ENCODE data around the gene SBF2. TPM values are rescaled to one million over a fixed set of nuclear protein-coding genes. Genes with fewer than 3 reads are reported as not detected.

Gene SBF2
- total and polyA plus RNA-seq, 9 of the 15 experiments (the other 6 are each of a cell fraction or from before 2014, with no cell fraction given) = 0.80 to 9.5 (median 5.0) TPM

DNA sequence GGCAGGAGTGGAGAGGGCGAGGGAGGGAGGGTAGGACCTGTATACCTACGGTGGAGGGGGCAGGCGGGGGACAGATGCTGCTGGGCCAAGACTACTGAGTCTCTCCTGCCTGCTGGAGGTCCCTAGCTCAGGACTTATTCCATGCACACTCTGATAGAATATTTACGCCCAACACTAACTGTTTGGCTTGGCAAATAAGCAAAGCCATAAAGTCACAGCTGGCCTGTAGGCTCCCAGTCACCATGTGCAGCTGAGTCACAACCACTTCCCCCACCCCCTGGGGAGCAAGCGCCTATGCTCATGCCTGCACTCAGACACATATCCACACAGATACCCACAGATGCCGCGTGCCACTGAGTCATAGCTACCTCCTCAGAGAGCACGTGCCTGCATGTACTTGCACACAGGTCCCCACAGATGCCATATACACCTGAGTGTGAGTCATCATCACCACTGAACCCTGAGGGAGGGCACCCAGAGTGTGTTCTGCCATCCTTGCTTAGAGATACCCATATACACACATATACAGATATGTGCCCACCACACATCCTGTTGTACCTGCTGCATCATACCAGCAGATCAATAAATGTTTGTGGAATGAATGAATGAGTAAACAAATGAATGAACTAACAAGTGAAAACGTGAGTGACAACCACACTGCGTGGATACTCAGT is 534.4 kb downstream of the SBF2 start (continued):
- TF ChIP-seq CBX2 (IDR thresholded peaks at IDR 0.05; ENCODE audit: insufficient read depth, low read length, poor library complexity, severe bottlenecking) = no peak
- TF ChIP-seq ZNF707 (CRISPR knock-in tag; conservative IDR thresholded peaks at IDR 0.05) = no peak
- no peak for TF ChIP-seq CHD1 (IDR thresholded peaks at IDR 0.05; ENCODE audit: low read length)
- TF ChIP-seq, protein P1, sequence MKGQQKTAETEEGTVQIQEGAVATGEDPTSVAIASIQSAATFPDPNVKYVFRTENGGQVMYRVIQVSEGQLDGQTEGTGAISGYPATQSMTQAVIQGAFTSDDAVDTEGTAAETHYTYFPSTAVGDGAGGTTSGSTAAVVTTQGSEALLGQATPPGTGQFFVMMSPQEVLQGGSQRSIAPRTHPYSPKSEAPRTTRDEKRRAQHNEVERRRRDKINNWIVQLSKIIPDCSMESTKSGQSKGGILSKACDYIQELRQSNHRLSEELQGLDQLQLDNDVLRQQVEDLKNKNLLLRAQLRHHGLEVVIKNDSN (CRISPR knock-in tag; IDR thresholded peaks at IDR 0.05) = peak; percentile 40
- no peak for TF ChIP-seq IFI16 (CRISPR knock-in tag; IDR thresholded peaks at IDR 0.05)
- peak; percentile 44 for TF ChIP-seq TAF9B (IDR thresholded peaks at IDR 0.05; ENCODE audit: partially characterized antibody)
- TF ChIP-seq KDM1A (IDR thresholded peaks at IDR 0.05) = peak in 1 of 2 experiments; percentile 54; a peak in 1 of 4 replicates
- no peak for TF ChIP-seq ZZZ3 (IDR thresholded peaks at IDR 0.05)
- TF ChIP-seq, protein P2, sequence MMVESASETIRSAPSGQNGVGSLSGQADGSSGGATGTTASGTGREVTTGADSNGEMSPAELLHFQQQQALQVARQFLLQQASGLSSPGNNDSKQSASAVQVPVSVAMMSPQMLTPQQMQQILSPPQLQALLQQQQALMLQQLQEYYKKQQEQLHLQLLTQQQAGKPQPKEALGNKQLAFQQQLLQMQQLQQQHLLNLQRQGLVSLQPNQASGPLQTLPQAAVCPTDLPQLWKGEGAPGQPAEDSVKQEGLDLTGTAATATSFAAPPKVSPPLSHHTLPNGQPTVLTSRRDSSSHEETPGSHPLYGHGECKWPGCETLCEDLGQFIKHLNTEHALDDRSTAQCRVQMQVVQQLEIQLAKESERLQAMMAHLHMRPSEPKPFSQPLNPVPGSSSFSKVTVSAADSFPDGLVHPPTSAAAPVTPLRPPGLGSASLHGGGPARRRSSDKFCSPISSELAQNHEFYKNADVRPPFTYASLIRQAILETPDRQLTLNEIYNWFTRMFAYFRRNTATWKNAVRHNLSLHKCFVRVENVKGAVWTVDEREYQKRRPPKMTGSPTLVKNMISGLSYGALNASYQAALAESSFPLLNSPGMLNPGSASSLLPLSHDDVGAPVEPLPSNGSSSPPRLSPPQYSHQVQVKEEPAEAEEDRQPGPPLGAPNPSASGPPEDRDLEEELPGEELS (CRISPR knock-in tag; IDR thresholded peaks at IDR 0.05; ENCODE audit: borderline replicate concordance) = no peak
- TF ChIP-seq NR2F6 (CRISPR knock-in tag; IDR thresholded peaks at IDR 0.05) = no peak
- 0 out of 2 replicates have a peak, but pooled peaks have one; percentile 43 for TF ChIP-seq TOE1 (IDR thresholded peaks at IDR 0.05; ENCODE audit: borderline replicate concordance)
- TF ChIP-seq TOE1 (CRISPR knock-in tag; IDR thresholded peaks at IDR 0.05; ENCODE audit: borderline replicate concordance, low read depth) = no peak
- TF ChIP-seq TRIM24 (IDR thresholded peaks at IDR 0.05) = peak in 1 of 2 experiments; percentile 14; a peak in 1 of 4 replicates
- TF ChIP-seq, protein P3, sequence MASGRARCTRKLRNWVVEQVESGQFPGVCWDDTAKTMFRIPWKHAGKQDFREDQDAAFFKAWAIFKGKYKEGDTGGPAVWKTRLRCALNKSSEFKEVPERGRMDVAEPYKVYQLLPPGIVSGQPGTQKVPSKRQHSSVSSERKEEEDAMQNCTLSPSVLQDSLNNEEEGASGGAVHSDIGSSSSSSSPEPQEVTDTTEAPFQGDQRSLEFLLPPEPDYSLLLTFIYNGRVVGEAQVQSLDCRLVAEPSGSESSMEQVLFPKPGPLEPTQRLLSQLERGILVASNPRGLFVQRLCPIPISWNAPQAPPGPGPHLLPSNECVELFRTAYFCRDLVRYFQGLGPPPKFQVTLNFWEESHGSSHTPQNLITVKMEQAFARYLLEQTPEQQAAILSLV (tag; IDR thresholded peaks at IDR 0.05) = no peak
- no peak for TF ChIP-seq ZNF780A (CRISPR knock-in tag; IDR thresholded peaks at IDR 0.05)
- 0 out of 4 replicates have a peak, but pooled peaks of 1 of the 2 experiments have one; percentile 5 for TF ChIP-seq RAD21 (CRISPR knock-in tag; conservative IDR thresholded peaks at IDR 0.05 in 1 of 2, IDR thresholded peaks at IDR 0.05 in 1 of 2)
- TF ChIP-seq NFYB (IDR thresholded peaks at IDR 0.05; ENCODE audit: extremely low read depth, insufficient read length) = no peak
- TF ChIP-seq THRAP3 (IDR thresholded peaks at IDR 0.05; ENCODE audit: borderline replicate concordance) = no peak
- TF ChIP-seq, protein P4, sequence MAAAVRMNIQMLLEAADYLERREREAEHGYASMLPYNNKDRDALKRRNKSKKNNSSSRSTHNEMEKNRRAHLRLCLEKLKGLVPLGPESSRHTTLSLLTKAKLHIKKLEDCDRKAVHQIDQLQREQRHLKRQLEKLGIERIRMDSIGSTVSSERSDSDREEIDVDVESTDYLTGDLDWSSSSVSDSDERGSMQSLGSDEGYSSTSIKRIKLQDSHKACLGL (CRISPR knock-in tag; IDR thresholded peaks at IDR 0.05; ENCODE audit: borderline replicate concordance, poor library complexity, severe bottlenecking) = no peak
